ENCODE measurements around the gene CYTH4. TPM values are rescaled to one million over a fixed set of nuclear protein-coding genes. Genes with fewer than 3 reads are reported as not detected.

The CYTH4 gene
- total RNA-seq, 4 donors from 2014 or later: 1.4 to 13.1 (median 3.0) TPM

DNA sequence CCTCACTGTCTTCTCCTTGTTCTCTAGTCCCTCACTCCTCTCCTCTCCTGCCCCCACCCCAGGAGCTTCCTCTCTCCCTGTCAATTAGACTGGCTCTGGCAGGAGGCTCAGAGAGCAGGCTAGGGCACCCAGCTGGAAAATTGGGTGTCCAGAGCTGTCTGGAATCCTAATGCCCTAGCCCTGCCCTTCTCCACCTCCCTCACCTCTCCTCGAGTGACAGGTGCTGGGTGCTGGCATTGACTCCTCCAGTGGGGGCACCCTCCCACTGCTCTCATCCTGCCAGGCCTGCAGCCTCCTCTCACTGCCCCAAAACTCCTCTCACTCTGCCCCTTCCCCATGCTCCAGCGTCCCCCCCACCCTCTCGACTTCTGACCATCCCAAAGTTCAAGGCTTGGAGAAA is 68.9 kb downstream of the CYTH4 start:
- intact Hi-C loops (cut with DNase I; ENCODE audit: low total_unique reads): no loop called here
- no peak for DNase-seq (ENCODE audit: low spot score in 2 of 2)
- TF ChIP-seq POLR2A (IDR thresholded peaks at IDR 0.05): no peak
- TF ChIP-seq, protein P1, sequence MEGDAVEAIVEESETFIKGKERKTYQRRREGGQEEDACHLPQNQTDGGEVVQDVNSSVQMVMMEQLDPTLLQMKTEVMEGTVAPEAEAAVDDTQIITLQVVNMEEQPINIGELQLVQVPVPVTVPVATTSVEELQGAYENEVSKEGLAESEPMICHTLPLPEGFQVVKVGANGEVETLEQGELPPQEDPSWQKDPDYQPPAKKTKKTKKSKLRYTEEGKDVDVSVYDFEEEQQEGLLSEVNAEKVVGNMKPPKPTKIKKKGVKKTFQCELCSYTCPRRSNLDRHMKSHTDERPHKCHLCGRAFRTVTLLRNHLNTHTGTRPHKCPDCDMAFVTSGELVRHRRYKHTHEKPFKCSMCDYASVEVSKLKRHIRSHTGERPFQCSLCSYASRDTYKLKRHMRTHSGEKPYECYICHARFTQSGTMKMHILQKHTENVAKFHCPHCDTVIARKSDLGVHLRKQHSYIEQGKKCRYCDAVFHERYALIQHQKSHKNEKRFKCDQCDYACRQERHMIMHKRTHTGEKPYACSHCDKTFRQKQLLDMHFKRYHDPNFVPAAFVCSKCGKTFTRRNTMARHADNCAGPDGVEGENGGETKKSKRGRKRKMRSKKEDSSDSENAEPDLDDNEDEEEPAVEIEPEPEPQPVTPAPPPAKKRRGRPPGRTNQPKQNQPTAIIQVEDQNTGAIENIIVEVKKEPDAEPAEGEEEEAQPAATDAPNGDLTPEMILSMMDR (IDR thresholded peaks at IDR 0.05): no peak
- no peak overlapping the region for H3K4me3 ChIP-seq (ENCODE audit: low read depth, poor library complexity, severe bottlenecking)
- 58 to 64% methylated on average over 3 of the region's 3 CpGs for WGBS, 2 donors

DNA sequence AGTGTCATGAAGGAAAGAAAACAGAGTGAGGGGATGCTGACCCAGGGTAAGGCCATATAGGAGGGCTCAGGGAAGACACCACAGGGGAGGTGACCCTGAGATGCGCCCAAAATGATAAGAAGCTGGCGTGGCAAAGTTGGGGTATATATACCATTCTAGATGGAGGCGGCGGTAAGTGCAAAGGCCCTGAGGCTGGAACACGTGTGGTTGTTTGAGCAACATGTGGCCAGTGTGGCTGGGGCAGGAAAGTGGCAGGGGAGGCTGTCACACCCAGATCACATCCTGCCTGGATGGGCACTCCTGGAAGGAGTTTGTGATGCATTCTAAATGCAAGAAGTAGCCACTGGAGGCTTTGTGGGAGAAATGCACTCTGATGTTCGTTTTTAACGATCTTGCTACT is 70.2 kb downstream of the CYTH4 start:
- H3K4me3 ChIP-seq (ENCODE audit: low read depth, poor library complexity, severe bottlenecking): no peak overlapping the region
- WGBS, 2 donors: 78 to 85% methylated on average over 7 of the region's 7 CpGs
- intact Hi-C loops (cut with DNase I; ENCODE audit: low total_unique reads): no loop called here
- no peak for TF ChIP-seq POLR2A (IDR thresholded peaks at IDR 0.05)
- TF ChIP-seq, protein P1 (IDR thresholded peaks at IDR 0.05): no peak
- DNase-seq (ENCODE audit: low spot score in 2 of 2): no peak

DNA sequence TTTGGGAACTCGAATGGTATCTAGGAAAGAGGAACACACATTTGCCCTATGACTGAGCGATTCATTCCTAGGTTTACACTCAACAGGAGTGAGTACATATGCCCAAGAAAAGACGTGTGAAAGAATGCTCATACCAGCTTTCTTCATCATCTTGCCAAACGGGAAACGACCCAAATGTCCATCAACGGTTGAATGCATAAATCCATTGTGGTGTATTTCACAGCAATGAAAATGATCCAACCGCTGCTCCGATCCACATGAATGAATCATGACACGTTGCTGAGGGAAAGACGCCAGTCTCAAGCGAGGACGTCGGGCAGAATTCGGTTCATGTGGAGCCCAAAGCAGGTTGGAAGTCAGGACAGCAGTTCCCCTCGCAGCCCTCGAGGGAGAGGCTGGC is 71.5 kb downstream of the CYTH4 start:
- intact Hi-C loops (cut with DNase I; ENCODE audit: low total_unique reads): no loop called here
- 69 to 74% methylated on average over 16 of the region's 16 CpGs for WGBS, 2 donors
- no peak overlapping the region for H3K4me3 ChIP-seq (ENCODE audit: low read depth, poor library complexity, severe bottlenecking)
- TF ChIP-seq, protein P1 (IDR thresholded peaks at IDR 0.05): no peak
- no peak for TF ChIP-seq POLR2A (IDR thresholded peaks at IDR 0.05)
- DNase-seq (ENCODE audit: low spot score in 2 of 2): no peak

DNA sequence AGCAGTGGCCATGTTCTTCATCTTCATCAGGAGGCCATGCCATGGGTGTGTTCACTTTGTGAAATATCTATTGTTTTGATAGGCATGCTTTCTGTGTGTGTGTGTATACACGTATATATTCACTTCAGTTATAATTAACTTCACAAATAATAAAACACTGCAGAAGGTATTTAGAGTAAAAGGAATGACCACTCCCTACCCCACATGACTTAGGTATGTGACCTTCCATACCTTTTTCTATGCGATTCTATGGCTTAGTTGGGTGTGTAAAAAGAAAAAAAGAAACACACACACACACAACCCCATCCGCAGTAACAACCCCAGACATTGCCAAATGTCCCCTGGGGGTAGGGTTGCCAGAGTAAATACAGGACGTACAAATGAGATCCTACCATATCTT is 72.0 kb downstream of the CYTH4 start:
- 52 to 61% methylated on average over 4 of the region's 4 CpGs for WGBS, 2 donors
- intact Hi-C loops (cut with DNase I; ENCODE audit: low total_unique reads): no loop called here
- H3K4me3 ChIP-seq (ENCODE audit: low read depth, poor library complexity, severe bottlenecking): no peak overlapping the region
- no peak for DNase-seq (ENCODE audit: low spot score in 2 of 2)
- TF ChIP-seq POLR2A (IDR thresholded peaks at IDR 0.05): no peak
- TF ChIP-seq, protein P1 (IDR thresholded peaks at IDR 0.05): no peak

DNA sequence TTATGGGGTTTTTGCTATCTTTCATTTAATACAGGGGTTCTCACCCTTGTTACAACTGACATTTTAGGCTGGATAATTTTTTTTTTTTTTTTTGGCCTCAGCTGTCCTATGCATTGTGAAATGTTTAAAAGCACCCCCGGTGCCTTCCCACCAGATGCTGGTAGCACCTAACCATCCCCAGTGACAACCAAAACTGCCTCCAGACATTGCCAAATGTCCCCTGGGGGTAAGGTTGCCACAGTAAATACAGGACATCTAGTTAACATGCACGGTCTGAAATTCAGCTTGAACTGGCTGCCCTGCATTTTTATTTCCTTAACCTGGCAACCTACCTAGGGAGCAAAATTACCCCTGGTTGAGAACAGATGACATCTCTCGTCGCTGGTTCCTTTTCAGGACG is 72.4 kb downstream of the CYTH4 start:
- H3K4me3 ChIP-seq (ENCODE audit: low read depth, poor library complexity, severe bottlenecking): no peak overlapping the region
- intact Hi-C loops (cut with DNase I; ENCODE audit: low total_unique reads): no loop called here
- TF ChIP-seq, protein P1 (IDR thresholded peaks at IDR 0.05): no peak
- WGBS, 2 donors: 66 to 68% methylated on average over 5 of the region's 5 CpGs
- DNase-seq (ENCODE audit: low spot score in 2 of 2): no peak

DNA sequence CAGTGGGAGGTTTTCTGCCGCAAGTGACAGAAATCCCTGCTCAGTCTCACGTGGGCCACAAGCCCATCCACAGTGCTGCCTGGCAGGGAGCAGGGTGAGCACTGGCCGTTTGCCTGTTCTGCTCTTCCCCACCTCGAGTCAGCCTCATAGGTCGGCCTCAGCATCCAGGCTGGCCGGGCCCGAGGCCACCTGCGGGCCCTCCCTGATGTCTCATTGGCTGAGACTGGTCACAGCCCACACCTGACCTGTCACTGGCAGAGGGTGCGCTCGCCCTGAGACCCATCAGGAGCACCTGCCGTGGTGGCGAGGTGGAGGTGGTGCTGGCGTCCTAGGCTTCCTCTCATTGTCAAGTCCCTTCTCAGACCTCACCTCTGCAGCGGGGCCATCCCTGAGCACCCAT is 72.9 kb downstream of the CYTH4 start:
- no peak for DNase-seq (ENCODE audit: low spot score in 2 of 2)
- no peak for TF ChIP-seq POLR2A (IDR thresholded peaks at IDR 0.05)
- TF ChIP-seq, protein P1 (IDR thresholded peaks at IDR 0.05): no peak
- intact Hi-C loops (cut with DNase I; ENCODE audit: low total_unique reads): no loop called here
- 83 to 85% methylated on average over 10 to 14 of the region's 14 CpGs for WGBS, 2 donors
- no peak overlapping the region for H3K4me3 ChIP-seq (ENCODE audit: low read depth, poor library complexity, severe bottlenecking)

Data from lower leg skin (tissue), 4 donors.